ENCODE measurements around the gene SFT2D2.
"Not testable (repeated sequence)": the region's sequence is repeated elsewhere in the genome, so short reads cannot be mapped to it uniquely, and the experiment has no call there.

The SFT2D2 gene

DNA sequence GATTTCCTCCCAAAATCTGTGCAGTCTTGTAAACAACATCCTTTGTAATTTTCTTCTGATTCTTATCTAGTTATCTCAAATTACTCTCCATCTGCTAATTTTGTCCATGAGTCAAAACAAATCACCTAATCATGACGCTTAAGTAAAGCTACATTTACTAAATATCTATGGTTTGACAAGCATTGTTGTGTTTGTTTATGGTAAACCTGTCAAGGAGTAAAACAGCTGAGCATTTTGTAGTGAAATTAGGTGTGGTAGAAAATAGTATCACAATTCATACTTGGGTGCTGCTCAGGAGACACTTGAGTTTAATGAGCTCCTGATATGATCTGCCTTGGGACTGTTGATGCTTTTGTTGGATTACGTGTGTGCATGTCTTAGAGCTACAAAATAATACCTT, 35.4 kb upstream of the SFT2D2 start:
- no peak overlapping the region for H3K4me3 ChIP-seq (ENCODE audit: low read depth, low read length)
- TF ChIP-seq, protein P1, sequence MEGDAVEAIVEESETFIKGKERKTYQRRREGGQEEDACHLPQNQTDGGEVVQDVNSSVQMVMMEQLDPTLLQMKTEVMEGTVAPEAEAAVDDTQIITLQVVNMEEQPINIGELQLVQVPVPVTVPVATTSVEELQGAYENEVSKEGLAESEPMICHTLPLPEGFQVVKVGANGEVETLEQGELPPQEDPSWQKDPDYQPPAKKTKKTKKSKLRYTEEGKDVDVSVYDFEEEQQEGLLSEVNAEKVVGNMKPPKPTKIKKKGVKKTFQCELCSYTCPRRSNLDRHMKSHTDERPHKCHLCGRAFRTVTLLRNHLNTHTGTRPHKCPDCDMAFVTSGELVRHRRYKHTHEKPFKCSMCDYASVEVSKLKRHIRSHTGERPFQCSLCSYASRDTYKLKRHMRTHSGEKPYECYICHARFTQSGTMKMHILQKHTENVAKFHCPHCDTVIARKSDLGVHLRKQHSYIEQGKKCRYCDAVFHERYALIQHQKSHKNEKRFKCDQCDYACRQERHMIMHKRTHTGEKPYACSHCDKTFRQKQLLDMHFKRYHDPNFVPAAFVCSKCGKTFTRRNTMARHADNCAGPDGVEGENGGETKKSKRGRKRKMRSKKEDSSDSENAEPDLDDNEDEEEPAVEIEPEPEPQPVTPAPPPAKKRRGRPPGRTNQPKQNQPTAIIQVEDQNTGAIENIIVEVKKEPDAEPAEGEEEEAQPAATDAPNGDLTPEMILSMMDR (IDR thresholded peaks at IDR 0.05; ENCODE audit: borderline replicate concordance, insufficient read depth, low read depth, low read length): no peak

DNA sequence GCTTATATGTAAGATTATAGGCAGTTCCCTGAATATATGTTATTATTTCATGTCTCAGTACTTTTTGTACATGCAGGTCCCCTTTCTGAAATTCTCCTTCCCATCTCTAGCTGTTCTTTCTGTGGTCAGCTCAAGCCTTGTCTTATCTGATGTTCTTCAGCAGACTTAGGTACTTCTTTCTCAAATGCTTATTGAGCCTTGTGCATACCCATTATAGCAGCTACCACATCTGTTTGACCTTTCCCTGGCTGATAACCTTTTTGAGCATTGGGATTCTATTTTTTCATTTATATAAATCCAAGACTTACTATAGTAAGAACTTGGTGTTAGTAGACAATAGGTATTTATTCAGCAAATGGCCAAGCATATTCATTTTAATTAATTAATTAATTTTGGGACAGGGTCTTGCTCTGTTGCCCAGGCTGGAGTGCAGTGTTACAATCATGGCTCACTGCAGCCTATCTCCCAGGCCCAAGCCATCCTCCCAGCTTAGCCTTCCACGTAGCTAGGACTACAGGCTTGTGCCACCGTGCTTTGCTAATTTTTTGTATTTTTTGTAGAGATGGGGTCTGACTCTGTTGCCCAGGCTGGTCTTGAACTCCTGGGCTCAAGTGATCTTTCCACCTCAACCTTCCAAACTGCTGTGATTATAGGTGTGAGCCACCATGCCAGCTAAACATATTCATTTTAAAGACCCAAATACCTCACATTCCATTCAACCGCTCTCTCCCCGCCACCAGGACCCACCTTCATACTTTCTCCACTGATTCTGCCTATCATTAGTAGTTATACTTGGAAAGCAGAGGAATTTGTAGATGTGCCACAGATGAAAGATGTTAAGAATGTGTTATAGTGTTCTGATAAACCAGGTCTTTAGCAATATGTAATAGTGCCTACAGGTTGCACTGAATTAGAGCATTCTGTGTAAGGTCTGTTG, 30.3 kb upstream of the SFT2D2 start:
- no peak overlapping the region for H3K4me3 ChIP-seq (ENCODE audit: low read depth, low read length)
- TF ChIP-seq, protein P1 (IDR thresholded peaks at IDR 0.05; ENCODE audit: borderline replicate concordance, insufficient read depth, low read depth, low read length): no peak

GRCh38 chr1:168199056-168199455, 26.7 kb upstream of the SFT2D2 start:
- TF ChIP-seq, protein P1 (IDR thresholded peaks at IDR 0.05; ENCODE audit: borderline replicate concordance, insufficient read depth, low read depth, low read length): no peak

GRCh38 chr1:168202941-168203654, 22.7 kb upstream of the SFT2D2 start:
- TF ChIP-seq, protein P1 (IDR thresholded peaks at IDR 0.05; ENCODE audit: borderline replicate concordance, insufficient read depth, low read depth, low read length): no peak
- H3K4me3 ChIP-seq (ENCODE audit: low read depth, low read length): no peak overlapping the region

More at GRCh38 chr1:168199056-168199455, 26.7 kb upstream of the SFT2D2 start:
- H3K4me3 ChIP-seq (ENCODE audit: low read depth, low read length): no peak overlapping the region

GRCh38 chr1:168206111-168206510, 19.7 kb upstream of the SFT2D2 start:
- TF ChIP-seq, protein P1 (IDR thresholded peaks at IDR 0.05; ENCODE audit: borderline replicate concordance, insufficient read depth, low read depth, low read length): no peak
- no peak overlapping the region for H3K4me3 ChIP-seq (ENCODE audit: low read depth, low read length)

- H3K4me3 ChIP-seq (ENCODE audit: low read depth, low read length): not testable (repeated sequence)
Measured at GRCh38 chr1:168207673-168208072, 18.1 kb upstream of the SFT2D2 start.

- no peak overlapping the region for H3K4me3 ChIP-seq (ENCODE audit: low read depth, low read length)
- TF ChIP-seq, protein P1 (IDR thresholded peaks at IDR 0.05; ENCODE audit: borderline replicate concordance, insufficient read depth, low read depth, low read length): no peak
Measured at GRCh38 chr1:168210312-168210711, 15.5 kb upstream of the SFT2D2 start.
